Testis (tissue), 2 donors: ENCODE results near the gene C1QTNF12.

ENCODE experiments used
- CTCF ChIP-seq, 3 experiments: fragments of 450-650 bp in 2 of 3; fragments of 200-600 bp in 1 of 3; sonication (generic) in 1 of 3; IDR thresholded peaks; one replicate each; pipeline ENCODE4 v1.5.1; 2016 to 2019; ENCODE audit warnings: antibody characterized with exemption in 3 of 3, mild to moderate bottlenecking in 2 of 3, moderate library complexity in 1 of 3
- POLR2A ChIP-seq: fragments of 450-650 bp; IDR thresholded peaks from one replicate; pipeline ENCODE4 v1.6.1; 2017; ENCODE audit warnings: antibody characterized with exemption, mild to moderate bottlenecking, moderate library complexity

- TF ChIP-seq CTCF (IDR thresholded peaks at IDR 0.05), result no peak
- no peak for TF ChIP-seq POLR2A
Observed at GRCh38 chr1:1264868-1265272, 18.3 kb upstream of the C1QTNF12 start.
